D721Med (cell line): ENCODE results near the gene BAIAP2L1.

Experiments used
- DNase-seq: peaks from one replicate; pipeline ENCODE4 v3.0.0; 2011; ENCODE audit warnings: low spot score; ENCODE audit not compliant: insufficient read length
- FAIRE-seq: peaks from 2 replicates; lab custom pipeline; 2011; peaks lifted over from hg19 to GRCh38; lab: Jason Lieb, UNC
- CTCF ChIP-seq: IDR thresholded peaks from 2 replicates; pipeline ENCODE4 v1.5.1; 2012; ENCODE audit warnings: mild to moderate bottlenecking, control low read depth; ENCODE audit not compliant: insufficient read depth; ENCODE audit errors: missing control alignments

Gene BAIAP2L1

DNA sequence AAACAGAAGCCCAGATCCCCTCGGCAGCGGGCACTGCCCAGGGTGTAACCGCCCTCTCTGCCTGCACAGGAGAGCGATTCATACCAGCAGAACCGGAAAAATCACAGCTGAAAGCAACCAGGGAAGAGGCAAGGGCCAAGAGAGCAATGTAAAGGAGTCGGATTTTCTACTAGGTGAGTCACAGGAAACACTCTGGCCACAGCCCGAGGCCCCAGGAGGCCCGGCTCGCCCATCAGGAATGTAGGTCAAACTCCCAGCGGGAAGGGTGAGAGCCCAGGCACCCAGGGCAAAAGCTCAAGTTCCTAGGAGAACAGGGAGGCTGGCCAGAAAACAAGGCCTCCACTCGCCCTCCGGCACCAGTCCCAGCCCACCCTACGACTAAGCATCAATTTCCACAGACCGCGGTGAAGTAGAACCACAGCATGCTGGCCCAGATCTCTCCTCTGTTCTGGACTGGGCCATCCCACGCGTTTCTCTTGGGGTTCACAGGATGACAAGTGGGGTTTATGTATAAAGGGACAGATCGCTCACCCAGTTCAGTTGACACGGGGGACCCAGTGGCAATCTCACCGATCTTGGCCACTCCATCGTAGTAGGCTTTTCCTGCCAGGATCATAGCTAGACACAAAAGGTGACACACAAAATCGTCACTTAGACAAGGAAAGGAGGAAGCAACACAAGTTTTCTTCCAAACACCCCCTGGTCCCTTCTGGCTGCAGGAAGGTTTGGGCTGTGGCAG, 46.2 kb downstream of the BAIAP2L1 start:
- TF ChIP-seq CTCF = no peak
- FAIRE-seq = no peak
- DNase-seq = no peak

DNA sequence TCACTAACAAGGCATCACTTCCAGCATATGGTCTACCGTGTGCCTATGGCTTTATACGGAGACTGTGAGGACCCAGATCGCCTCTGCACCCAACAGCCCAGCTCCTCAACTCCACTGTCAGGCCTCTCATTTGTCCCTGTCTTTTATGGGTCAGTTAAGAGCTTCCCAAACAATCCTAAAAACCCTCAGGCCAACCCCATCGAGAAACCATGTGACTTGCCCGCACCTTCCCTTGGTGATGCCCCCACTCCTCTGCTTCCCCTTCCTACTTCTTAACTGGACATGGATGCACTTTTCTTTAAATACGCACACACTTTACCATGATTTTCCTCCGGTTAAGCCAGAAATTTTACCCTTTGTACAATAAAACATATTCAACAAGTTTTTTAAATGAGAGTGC, 46.8 kb downstream of the BAIAP2L1 start:
- DNase-seq = no peak
- FAIRE-seq = no peak

DNA sequence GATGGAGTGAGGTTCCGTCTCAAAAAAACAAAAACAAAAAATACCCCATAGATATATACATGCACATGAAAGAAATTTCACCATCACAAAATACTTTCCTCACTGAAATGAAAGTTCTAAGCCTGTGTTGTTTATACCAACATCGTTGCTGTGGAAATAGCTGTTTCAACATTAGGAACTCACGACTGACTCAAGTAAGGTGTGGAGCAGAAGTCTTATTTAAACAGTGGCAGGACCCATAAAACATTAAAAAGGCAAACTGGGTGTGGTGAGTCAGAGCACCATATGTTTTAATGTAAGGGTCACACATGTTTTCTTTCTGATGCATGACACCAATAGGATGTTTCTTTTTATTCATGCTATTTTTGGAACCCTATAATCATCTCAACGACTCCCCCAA, 48.3 kb downstream of the BAIAP2L1 start:
- FAIRE-seq = no peak
- no peak for DNase-seq
- no peak for TF ChIP-seq CTCF

More for the DNA sequence above, 46.8 kb downstream of the BAIAP2L1 start:
- TF ChIP-seq CTCF = no peak

DNA sequence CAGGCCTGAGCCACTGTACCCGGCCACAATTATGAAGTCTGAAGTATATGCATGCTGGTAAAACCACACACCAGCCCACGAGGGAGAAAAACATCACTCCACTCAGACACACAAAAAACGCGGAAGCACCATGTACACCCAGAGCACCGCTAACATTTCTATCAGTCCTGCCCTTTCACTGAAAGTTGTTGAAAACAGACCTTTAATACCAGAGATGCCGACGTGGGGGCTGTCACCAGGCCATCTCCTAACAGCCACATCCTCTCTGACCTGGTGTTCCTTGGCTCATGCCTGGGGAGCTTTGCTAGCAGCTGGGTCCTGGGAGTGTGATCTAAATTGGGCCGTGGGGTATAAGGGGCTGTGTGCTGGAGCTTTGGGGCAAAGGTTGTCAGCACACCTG, 49.8 kb downstream of the BAIAP2L1 start:
- TF ChIP-seq CTCF = no peak
- FAIRE-seq (no peak), DNase-seq (no peak)

DNA sequence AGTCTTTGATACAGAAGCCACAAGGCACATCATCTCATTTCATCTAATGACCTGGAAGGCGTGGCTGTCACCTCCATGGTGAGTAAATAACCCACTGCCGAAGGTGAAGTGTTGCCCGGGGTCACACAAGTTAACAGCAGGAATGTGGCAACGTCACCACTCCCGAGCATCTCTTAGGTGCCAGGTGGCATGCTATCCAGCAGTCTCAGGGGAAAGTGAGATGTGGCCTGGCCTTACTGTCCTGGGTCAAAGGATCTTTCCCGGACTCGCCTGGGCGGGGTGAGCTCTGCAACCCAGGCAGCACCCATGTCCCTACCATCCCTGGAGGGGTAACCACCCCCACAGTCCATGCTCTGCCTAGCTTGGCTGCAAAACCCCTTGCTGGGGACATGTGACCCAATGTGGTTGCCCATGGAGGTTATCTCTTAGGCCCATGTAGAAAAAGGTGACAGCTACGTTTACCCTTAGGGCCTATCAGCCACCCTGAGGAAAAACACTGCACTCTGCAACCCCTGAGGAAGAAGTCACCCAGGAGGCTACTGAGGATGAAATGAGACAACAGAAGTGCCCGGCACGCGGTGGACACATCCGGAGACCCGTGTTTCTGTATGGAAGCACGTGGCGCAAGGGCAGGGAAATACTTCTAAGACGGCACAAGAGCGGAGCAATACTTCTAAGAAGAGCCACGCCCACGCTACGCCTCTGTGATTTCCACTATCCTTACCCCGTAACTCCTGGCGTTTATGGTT, 52.0 kb downstream of the BAIAP2L1 start:
- no peak for TF ChIP-seq CTCF
- FAIRE-seq = no peak
- no peak for DNase-seq

GRCh38 chr7:98346515-98347069, 54.3 kb downstream of the BAIAP2L1 start:
- DNase-seq (no peak), FAIRE-seq (no peak)
- no peak for TF ChIP-seq CTCF
